NCI-H2196 treated with DMSO at 0.1 percent for 48 hours (cell line): ENCODE data around the gene MLPH.

Experiments used
- DNase-seq: peaks from one replicate; lab custom pipeline; 2025; ENCODE audit not compliant: unreplicated experiment; lab: John Stamatoyannopoulos, UW

MLPH gene

DNA sequence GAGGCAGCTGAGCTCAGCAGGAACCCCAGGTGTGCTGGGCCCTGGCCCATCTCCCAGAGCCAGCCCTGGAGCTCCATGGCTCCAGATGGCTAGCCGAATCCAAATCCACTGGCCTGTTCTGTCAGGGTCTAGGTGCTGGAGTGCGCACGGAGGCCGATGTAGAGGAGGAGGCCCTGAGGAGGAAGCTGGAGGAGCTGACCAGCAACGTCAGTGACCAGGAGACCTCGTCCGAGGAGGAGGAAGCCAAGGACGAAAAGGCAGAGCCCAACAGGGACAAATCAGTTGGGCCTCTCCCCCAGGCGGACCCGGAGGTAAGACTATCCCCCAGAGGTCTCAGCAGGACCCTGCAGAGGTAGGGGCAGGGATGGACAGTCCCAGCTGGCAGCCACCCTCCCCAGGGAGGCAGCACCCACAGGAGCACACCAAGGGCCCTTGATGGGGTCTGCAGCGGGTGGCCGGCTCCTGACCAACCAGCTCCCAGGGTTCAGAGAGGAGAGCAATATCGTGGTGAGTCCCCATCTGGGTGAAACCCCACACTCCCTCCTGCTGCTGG lies 53.2 kb downstream of the MLPH start:
- DNase-seq: no peak

DNA sequence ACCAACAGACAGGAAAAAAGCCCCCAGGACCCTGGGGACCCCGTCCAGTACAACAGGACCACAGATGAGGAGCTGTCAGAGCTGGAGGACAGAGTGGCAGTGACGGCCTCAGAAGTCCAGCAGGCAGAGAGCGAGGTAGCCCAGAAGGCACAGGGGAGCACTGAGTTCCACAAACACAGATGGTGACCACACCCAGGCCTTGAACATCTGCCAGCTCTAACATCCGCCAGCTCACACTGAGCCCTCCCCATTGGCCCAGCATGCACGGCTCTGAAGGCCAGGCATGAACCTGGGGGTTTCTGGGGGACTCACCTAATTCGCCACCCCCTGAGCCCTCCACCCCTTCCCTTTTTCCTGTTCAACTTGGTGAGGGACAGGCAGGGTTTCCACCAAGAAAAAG lies 53.8 kb downstream of the MLPH start:
- peak; percentile 7 for DNase-seq

DNA sequence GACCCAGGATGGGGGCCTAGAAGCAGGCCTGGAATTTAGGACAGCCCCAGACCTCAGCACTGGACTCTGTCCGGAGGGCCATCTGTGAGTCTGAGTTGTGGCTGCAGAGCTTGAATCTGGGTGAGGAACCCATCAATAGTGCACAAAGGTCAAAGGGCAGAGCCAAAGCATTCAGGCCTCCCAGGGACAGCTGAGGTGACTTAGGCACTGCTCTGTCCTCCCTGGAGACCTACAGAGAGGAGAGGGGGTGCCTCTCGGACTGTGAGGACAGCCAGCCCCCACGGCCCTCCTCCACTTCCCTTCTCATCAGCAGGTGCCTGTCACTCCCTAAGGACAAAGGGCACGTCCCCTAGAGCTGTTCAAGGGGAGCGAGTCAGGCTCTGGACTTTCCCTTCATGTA lies 54.2 kb downstream of the MLPH start:
- no peak for DNase-seq

DNA sequence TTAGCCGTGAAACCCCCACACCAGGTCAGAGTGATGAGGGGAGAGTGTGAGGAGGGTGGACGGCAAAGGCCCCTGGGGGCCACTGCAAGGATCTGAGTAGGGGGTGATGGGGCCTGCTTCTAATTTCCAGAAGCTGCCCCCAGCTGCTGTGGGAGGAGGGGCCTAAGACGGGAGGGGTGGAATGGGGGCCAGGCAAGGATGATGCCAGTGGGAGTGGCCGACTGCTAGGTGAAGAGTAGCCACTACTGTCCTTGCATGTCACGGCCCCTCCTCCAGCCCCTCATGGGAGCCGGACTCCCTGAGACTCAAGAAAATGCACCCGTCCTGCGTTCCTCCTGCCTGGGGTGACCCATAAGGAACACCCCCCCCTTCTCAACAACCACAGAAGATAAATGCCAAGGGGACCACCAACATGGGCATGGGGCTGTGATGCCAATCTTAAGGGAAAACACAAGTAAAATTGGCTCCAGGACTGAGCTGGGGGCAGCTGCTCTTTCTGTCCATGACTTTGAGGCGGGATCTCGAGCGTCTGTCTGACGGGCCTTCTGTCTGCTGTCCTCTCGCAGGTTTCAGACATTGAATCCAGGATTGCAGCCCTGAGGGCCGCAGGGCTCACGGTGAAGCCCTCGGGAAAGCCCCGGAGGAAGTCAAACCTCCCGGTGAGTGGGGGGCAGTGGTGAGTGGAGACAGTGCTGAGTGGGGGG lies 55.1 kb downstream of the MLPH start:
- DNase-seq: no peak

DNA sequence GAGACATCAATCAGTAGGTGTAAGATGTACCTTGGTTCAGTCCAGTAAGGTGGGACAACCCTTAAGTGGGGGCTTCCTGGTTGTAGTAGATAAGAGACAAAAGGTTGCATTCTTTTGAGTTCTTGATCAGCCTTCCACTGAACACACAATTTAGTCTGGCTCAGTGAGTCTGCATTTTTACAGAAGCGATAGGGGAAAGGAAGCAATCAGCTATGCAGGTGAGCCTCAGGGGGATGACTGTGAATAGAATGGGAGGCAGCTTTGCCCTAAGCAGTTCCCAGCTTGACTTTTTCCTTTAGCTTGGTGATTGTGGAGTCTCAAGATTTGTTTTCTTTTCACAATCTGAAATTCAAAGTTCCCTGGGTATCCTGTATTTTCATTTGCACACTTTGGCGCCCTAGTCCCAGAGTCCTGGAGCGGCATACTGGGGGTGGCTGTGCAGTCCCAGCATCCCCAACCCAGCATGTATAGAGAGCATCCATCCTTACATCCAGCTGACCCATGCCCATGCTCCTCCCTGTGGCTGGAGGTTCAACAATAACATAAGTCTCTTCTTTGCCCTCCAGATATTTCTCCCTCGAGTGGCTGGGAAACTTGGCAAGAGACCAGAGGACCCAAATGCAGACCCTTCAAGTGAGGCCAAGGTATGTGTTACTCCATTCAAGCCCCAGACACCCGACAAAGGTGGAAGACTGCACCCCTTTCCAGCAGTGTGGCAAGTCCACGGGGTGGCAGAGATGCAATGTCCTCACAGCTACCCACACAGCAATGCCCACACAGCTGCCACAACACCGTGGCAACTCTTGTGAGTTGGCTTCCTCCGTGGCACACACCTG lies 59.2 kb downstream of the MLPH start:
- DNase-seq: no peak

DNA sequence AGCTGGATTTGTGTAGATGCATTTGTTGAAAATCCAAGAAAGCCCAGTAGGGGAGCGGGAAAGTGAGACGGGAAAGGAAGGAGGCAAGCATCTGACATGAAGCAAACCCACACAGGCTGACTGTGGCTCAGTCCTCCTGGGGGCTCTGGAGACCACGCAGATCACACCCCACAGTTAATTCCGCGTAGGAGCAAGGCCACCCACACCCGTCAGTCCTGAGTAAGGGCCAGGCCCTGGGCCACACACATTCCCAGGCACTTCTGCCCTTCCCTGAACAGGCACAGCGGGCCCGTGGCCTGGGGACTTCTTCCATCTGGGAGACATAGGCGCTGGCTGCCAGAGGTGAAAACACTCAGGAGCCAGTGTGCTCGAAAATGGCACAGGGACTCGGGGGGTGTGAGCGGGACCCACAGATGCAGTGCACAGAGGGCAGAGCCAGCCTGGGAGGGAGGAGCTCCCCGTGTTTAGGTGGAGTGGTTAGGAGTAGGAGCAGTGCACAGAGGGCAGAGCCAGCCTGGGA lies 59.9 kb downstream of the MLPH start:
- DNase-seq: no peak

DNA sequence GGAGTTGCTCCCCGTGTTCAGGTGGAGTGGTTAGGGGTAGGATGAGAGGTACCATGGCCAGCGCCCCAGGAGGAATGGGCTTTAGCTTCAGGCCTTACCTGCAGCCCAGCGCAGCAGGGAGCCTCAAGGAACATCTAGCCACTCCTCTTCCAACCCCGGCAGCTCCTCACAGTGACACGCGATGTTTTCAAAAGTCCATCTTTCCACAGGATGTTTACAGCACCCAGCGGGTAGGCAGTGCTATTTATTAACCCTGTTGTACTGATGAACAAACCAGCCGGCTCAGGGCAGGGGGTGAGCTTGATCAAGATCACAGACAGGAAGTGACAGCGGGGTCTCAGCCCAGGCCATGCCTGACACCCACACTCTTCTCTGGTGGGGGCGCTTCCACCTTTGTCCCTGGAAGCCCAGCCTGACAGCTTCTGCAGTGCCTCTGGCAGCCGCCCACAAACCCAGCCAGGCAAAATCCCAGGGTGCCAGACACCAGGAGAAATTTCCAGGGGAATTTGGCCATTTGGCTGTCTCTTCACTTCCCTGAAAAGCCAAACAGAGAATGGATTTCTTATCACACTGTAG lies 60.9 kb downstream of the MLPH start:
- no peak for DNase-seq

DNA sequence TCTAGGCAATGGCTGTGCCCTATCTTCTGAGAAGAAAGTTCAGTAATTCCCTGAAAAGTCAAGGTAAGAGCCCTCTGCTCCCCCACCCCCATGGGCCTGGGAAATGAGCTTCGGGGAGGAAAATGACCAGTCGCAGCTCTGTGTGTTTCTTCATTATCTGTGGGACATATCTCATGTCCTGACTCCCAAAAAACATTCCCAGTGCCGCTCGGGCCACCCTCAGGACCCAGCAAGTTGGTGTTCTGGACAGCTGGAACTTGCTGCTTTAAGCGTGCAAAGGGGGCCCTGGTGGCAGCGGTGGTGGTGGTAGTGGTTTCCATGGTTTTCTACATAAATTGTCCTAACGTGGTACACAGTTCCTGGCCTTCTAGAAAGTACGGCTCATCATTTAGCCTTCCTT lies 62.2 kb downstream of the MLPH start:
- no peak for DNase-seq

DNA sequence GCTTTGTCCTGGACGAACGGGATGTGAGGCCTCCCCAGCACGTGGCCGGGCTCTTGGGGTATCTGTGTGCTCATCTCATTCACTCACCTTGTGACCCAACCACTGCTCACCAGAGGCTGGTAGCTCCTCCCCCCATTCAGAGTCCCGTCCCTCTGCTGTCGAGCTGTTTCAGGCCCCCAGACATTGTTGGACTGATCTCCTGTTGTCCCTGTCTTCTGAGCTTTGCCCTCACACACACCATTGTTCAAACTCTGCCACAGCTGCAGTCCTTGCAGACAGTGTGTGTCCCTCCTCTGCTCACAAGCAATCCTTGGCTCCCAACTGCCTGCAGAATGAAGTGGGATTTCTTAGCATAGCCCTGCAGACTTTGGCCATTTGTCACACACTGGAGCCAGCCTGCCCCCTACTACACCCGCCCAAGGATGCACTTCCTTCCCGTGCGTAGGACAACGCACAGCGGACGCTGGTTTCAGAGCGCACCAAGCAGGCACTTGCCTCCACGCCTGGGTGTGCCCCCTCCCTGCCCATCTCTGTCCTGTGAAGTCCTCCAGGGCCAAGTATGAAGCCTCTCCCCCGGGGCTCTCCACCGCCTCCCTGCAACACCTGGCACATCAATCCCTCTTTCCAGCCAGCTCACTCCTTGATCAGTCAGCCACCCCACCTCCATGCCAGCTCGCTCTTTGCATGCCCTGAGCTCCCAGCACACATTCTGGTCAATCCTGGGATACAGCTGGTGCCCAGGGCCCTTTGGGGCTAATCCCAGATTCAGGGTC lies 62.8 kb downstream of the MLPH start:
- DNase-seq: no peak

DNA sequence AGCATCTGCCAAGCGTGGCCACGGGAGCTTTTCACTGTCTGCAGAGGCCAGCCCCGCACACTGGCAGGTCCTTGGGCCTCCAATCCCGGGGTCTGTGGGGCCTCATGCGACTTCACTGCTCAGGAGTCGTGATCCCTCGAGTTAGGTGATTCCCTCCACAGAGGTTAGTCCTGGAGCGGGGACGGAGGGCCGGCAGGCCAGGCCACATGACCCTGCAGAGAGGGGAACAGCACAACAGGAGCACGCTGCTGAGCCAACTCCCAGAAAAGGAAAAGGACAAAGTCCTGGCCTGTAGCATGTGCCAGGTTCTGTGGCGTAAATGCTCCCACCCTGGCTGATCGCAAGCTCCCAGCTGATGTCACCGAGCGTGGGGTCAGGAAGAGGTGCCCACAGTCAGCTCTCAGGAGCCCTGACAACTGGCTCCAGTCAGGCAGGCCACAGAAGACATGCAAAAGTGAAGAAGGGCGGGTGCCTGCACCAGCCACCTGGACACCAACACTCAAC lies 64.1 kb downstream of the MLPH start:
- DNase-seq: no peak

DNA sequence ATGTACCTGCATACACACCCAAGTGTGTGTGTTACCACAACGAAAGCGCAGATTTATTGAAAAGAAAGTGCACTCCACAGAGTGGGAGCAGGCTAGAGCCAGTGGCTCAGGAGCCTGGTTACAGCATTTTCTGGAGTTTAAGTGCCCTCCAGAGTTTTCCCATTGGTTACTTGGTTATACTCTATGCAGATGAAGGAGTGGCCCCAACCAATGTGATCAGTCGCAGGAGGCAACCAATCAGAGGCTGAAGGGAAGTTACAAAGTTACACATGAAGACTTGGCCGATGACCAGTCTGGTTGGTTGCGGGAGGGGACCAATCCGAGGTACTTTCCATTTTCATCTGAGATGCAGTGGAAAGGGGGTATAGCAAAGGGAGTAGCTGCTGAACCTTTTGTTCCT lies 65.9 kb downstream of the MLPH start:
- no peak for DNase-seq

DNA sequence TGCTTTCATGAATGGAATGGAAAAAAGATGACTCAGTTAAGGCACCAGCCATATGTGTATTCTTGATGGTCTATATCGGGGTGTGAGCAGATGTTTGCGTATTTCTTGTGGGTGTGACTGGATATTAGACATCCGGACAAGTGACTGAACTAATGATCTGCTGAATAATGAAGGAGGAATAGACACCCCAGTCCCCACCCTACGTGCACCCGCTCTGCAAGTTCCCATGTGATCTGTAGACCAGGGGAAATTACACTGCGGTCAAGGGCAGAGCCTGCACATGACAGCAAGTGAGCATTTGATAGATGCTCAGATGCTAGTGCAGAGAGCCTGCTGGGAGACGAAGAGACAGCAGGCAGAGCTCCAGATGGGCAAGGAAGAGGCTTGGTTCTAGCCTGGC lies 66.9 kb downstream of the MLPH start:
- no peak for DNase-seq

DNA sequence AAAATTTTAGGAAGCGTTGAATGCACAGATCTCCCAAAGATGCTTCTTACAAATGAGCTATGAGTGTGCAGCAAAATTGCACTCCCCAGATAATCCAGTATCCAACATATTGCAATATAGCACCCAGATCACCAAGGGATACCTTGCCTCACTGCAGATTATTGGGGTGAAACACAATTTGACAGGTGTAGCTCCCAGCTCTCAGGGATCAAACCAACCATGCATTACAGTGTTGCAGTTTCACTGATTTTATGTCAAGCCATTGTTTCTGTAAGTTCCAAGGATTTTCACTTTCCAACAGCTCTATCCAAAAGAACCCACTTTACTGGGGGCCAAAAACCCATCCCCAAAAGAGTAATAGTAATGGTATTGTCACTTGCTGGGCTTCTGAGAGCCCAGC lies 68.5 kb downstream of the MLPH start:
- no peak for DNase-seq

DNA sequence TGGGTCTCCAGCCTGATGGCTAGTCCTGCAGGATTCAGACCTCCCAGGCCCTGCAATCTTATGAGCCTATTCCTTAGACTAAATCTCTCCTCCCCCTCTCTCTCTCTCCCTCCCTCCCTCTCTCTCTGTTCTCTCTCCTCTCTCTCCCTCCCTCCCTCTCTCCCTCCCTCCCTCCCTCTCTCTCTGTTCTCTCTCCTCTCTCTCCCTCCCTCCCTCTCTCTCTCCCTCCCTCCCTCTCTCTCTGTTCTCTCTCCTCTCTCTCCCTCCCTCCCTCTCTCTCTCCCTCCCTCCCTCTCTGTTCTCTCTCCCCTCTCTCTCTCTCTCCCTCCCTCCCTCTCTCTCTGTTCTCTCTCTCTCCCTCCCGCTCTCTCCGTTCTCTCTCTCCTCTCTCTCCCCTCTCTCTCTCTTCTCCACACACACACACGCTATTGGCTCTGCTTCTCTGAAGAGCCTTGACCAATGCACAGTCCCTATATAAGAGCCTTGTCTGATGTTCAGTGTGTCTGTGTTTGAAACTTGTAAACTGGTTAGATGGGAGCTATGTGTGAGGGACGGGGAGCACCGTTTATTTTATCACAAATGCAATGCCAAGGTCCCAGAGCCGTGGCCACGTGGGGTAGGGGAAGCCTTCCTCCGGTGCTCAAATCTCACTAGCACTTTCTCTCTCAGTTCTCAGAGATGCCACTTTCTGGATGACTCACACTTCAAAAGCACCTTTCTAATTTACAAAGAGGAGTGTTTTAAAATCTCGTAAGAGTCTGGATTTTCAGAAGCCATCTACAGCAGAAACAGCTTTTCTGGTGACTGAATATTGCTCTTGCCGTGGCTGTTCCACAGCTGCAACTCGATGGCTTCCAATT lies 70.0 kb downstream of the MLPH start:
- DNase-seq: no peak

DNA sequence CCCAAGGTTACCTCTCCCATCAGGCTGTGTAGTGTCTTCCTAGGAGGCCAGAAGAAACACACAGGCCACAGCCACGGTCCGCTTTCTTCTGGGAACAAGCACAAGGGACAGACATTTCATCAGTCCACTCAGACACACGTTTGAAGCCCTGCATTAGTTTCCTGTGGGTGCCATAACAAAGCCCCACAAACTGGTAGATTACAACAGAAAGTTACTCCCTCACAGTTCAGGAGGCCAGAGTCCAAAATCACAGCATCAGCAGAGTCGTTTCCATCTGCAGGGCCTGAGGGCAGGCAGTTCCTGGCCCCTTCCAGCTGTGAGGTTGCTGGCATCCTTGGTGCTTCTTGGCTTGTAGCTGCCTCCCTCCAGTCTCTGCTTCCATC lies 70.6 kb downstream of the MLPH start:
- no peak for DNase-seq

DNA sequence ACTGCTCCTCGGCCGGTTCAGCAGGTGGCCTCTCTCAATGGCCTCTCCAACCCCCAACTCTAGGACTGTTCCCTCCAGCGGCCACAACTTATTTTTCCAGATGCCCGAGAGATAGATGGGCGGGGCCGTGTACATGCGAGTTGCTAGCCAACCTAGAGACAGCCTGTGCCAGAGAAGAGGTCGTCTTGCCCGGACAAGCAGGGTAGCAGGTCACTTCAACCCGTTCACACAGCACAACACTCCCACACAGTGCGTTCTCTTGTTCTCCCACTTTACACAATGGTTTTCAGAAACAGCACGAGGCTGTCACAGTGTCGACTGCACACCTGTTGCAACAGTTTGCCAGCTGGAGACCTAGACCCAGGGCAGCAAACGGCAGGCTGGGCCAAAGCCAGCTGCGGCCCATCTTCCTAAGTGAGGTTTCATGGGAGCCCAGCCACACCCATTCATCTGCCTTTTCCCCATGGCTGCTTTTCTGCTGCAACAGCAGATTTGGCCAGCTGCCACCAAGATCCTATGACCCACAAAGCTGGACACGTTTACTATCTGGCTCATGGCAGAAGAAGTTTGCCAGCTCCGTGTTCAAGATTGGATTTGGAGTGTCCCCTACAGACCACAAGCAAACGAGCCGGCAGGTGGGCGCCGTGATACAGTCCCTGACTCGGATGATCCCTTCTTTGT lies 72.0 kb downstream of the MLPH start:
- DNase-seq: peak; percentile 82

DNA sequence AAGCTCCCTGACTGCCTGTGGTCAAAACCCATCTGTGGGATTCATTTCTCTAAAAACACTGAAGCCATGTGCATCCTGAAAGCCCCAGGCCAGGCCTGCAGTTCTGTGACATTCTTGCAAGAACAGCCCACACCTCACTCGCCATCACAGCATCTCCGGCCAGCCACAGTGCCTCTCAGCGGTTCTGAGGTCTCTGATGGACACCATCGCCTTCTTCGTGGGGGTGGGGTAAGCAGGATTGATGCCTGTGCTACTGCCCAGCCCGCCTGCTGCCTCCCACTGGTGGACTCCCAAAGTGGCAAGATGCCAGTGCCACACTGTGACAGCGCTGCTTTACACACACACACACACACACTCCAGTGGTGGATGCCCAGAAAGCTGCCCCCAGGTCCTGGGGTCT lies 74.2 kb downstream of the MLPH start:
- DNase-seq: no peak

DNA sequence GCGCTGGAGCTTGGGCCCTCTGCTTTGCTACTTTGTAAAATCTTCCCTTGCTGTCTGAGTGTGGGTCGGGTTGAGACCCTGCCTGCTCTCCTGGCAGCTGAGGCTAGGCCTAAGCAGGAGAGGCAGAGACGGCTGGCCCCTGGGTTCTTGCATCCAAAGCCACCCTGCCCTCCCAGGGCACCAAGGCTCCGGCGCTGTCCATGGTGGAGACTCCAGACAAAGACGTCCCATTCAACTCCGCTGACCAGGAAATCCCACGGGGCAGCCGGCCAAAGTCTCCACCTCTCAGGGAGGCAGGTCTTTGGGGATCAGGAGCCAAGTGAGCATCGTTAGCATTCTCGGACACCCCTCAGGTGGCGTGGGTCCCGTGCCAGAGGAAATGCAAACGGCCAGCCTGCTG lies 76.8 kb downstream of the MLPH start:
- DNase-seq: no peak

DNA sequence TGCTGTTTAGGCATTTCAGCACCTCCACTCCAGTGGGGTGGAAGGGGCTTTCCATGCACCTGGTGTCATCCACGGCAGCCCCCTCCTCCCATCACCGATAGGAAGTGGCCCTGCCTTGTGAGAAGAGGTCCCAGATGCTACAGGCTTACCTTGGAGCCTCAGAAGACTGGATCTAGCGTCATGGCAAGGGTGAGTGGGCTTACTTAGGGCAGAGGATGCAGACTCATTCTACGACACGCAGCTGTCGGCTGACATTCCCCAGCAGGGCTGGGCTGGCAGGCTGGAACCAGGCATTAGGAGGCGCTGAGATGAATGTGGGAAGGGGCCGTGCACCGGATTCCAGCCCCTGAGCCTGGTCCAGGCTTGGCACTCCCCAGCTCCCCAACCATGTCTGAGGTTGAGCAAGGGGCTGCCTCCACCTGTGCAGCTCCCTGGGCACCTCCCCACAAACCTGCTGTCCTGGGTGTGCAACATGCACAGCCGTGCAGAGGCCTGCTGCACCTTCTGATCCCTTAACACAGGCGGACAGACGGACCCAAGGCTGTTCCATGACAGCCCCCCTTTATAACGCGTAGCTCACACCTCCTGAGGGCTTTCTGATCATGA lies 77.6 kb downstream of the MLPH start:
- DNase-seq: no peak
